ENCODE measurements around the gene TBRG1.
A peak's percentile ranks its signal among the peaks of the same experiment; 100 is the strongest.
"Not testable (repeated sequence)": the region's sequence is repeated elsewhere in the genome, so short reads cannot be mapped to it uniquely, and the experiment has no call there.

TBRG1 gene, protein sequence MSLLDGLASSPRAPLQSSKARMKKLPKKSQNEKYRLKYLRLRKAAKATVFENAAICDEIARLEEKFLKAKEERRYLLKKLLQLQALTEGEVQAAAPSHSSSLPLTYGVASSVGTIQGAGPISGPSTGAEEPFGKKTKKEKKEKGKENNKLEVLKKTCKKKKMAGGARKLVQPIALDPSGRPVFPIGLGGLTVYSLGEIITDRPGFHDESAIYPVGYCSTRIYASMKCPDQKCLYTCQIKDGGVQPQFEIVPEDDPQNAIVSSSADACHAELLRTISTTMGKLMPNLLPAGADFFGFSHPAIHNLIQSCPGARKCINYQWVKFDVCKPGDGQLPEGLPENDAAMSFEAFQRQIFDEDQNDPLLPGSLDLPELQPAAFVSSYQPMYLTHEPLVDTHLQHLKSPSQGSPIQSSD

DNA sequence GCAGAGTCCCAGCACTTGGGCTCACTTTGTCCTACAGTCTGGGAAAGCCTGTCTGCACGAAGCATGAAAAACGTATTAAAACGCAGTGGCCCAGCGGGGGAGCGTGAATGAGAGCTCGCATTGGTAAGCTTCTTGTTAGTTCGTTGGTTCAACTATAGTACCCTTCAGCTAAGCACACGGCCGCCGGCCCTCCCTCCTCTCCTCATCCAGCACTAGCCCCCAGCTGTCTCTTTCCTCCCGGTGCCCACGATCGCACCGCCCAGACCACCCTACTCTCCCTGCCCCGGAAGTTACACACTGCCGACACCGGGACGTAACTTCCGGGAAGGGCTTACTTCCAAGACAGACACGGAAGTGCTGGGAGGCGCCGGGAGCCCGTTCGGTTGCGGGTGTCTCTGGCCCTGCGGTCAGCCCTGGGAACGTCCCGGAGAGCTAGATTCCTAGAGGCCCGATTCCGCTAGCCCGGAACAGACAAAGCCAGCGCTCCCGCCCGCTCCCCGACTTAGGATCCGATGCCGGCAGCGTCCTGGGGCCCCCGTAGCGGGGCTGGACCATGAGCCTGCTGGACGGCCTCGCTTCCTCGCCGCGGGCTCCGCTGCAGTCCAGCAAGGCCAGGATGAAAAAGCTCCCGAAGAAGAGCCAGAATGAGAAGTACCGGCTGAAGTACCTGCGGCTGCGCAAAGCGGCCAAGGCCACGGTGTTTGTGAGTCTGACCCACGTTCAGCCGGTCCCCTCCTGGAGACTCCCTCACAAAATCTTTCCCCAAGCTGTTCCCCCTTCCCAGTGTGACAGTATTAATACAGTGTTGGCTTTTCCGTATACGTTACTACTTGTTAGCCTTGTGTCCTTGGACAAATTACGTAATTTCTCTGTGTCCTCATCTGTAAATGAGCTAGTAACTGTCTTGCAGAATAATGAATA lies at the start of gene TBRG1:
Gene TBRG1, plus strand, starts transcription at position 334 of the 921 bp plus-strand sequence. Its CDS starts 220 bp downstream, at position 554.
- peak; percentile 54 to 69 for DNase-seq (ENCODE audit: extremely low read depth in 1 of 2, low read depth in 1 of 2)

DNA sequence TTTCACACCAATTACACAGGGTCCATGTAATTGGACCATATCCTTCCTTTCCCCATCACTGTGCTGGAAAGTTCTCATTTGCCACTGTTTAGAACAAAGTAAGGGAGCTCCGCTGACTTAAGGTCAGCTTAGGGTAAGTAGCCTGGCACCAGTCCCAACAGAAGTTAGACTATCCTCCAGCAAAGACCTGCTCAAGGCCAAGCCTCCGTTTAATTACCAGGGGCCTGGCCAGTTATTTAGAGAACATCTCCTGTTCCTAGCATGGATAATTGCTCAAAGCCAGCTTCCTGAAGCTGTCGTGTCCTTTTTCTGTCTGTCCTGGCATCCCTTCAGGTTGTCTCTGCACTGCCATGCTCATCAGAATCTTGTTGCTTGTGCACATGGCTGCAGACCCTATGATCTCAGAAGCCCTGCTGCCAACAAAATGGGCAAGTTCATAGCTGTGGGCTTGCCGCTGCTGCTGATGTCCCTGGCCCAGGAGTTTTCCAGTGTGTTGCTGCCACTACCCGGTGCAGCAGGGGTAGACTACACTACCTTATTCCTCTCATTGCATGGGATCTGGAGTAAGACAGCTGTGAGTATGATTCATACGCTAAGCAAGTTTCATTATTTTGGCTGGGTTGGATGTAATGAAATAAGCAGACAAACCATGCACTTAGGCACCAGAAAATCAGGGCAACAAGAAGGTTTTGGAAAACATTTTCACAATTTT lies 44.8 kb upstream of the TBRG1 start:
- no peak for DNase-seq (ENCODE audit: extremely low read depth in 1 of 2, low read depth in 1 of 2)

DNA sequence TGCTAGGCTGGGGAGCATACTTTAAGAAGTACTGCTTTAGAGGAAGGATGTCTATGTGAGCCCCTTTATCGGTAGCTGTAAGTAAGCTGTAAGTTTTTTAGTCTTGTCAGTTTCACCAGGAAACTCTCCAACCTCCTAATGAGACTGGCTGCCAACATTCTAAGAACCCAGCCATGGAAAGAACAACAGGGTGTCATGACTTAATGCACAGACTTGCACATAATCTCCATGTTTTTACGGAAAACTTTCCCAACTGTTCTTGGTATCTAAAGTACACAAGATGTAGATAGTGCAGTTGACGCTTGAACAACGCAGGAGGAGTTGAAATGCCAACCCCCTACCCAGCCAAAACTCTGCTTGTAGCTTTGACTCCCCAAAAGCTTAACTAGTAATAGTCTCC lies 43.9 kb upstream of the TBRG1 start:
- no peak for DNase-seq (ENCODE audit: extremely low read depth in 1 of 2, low read depth in 1 of 2)

GRCh38 chr11:124581817-124582216 lies 40.8 kb upstream of the TBRG1 start:
- DNase-seq (ENCODE audit: extremely low read depth in 1 of 2, low read depth in 1 of 2), result no peak

DNA sequence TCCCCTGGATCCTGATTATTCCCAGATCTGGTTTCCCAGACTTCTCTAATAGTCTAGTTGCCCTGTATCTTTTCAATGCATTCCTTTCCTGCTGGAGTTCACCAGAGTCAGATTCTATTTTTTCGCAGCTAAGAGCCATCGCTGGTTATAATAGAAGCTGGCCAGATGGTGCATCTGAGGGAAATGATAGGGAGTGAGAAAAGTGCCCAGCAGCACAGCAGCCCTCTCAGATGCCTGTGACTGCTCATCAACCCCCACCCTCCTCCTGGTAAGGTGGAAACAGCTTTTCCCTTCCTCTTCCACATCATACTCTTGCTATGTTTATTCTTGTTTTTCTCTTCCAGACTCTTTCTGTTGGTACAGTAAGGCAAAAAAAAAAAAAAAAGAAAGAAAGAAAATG lies 40.1 kb upstream of the TBRG1 start:
- DNase-seq (ENCODE audit: extremely low read depth in 1 of 2, low read depth in 1 of 2), result no peak

DNA sequence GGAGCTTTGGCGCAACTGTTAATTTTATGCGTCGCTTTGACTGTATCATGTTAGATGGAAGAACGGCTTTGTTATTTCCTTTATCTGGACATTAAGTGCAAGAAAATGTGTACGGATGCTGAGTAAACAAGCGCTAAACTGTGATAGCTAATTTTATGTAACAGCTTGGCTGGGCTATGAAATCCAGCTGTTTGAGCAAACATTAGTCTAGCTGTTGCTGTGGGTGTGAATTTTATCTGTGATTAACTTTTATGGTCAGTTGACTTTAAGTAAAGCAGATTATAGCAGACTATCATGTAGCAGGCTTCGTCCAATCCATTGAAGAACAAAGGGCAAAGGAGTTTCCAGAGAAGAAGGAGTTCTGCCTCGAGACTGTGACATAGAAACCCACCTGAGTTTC lies 38.9 kb upstream of the TBRG1 start:
- no peak for DNase-seq (ENCODE audit: extremely low read depth in 1 of 2, low read depth in 1 of 2)

DNA sequence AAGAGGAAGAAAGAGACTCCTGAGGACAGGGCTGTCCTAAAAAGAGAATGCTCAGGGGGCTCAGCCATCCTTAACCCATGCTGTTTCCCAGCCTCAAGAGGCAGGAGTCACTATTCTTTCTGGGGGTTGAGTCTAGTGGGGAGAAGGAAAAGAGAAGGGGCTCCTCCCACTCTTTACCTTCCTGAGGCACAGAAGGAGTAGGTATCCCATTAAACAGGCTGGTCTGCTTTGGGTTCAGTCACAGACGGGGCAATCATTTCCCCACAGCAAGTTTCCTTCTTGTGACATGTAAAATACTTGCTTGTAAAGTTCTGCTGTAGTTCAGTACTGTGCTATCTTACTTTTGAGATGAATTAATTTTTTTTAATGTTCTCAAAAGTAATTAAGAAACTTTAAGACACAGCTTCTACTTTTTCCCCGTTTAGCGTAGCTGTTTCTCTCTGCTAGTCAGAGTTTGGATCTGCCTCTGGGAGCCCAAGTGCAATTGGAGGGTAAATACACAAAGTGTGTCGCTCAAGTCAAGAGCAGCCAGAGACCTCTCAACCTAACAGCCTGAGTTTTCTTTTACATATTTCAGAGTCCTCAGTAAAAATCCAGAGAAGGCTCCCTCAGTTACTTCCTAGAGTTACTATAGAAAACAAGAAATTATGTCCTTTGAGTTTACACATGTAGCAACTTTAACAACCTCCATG lies 37.8 kb upstream of the TBRG1 start:
- no peak for DNase-seq (ENCODE audit: extremely low read depth in 1 of 2, low read depth in 1 of 2)

- DNase-seq (ENCODE audit: extremely low read depth in 1 of 2, low read depth in 1 of 2), result peak in 1 of 2 donors; percentile 32
Measured at GRCh38 chr11:124586238-124586860, 36.3 kb upstream of the TBRG1 start.

GRCh38 chr11:124591430-124591829 lies 31.2 kb upstream of the TBRG1 start:
- DNase-seq (ENCODE audit: extremely low read depth in 1 of 2, low read depth in 1 of 2), result no peak

DNA sequence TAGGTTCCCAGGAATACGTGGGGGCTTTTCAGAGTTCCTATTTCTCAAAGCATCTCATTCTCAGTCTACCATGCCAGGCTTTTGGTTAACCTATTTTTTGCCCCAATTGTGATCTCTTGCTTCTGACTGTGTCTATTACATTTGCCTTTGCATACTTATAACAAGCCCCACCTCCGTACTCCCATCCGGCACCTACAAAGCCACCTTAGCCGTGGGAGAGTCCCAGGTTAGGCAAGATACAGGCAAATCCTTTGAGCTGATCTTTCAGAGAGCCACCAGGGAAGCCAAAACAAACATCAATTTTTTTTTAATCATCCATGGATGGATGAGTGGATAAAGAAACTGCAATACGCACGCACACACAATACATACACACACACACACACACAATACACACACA lies 30.0 kb upstream of the TBRG1 start:
- DNase-seq (ENCODE audit: extremely low read depth in 1 of 2, low read depth in 1 of 2), result no peak

- no peak for DNase-seq (ENCODE audit: extremely low read depth in 1 of 2, low read depth in 1 of 2)
Measured at GRCh38 chr11:124595302-124595701, 27.4 kb upstream of the TBRG1 start.

DNA sequence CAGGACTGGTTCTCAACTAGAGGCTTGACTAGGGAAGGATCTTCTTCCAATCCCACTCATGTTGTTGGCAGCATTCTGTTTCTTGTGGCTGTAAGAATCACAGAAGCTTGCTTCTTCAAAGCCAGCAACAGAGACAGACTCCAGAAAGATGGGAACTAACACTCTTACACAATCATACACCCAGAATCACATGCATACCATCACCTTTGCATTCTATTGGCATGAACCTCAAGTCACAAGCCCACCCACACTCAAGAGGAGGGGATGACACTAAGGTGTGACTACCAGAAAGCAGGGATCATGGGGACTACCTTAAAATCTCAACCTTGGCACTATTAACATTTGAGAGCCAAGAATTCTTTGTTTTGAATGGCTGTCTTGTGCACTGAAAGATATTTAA lies 25.0 kb upstream of the TBRG1 start:
- no peak for DNase-seq (ENCODE audit: extremely low read depth in 1 of 2, low read depth in 1 of 2)

DNA sequence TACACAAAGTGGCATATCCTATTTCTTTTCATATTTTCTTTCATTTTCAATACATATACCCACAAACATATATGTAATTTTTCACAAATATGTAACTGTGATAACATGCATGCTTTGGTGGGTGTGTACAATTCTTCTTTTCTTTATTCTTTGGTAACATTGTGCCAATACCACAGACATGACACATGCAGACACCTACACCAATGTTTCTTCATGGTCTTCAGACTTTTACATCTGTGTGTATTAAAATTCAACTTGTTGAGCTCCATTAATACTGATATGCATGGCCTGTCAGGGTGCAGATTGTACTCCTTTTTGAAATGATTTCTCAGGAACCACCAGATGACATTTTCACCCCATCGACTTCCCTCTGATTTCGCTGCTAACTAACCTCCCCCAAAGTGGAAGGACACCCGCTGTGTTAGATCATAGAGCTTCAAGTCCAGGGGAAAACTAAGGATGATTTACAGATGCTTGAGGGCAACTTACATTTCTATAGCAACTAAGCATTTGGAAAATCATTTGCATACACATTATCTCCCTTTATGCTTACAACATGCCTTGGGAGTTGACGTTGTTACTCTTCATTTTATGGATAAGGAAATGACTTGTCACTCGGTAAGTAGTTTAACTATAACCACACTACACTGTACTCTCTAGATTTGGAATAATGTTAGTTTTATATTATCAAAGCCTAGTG lies 21.9 kb upstream of the TBRG1 start:
- DNase-seq (ENCODE audit: extremely low read depth in 1 of 2, low read depth in 1 of 2), result no peak

DNA sequence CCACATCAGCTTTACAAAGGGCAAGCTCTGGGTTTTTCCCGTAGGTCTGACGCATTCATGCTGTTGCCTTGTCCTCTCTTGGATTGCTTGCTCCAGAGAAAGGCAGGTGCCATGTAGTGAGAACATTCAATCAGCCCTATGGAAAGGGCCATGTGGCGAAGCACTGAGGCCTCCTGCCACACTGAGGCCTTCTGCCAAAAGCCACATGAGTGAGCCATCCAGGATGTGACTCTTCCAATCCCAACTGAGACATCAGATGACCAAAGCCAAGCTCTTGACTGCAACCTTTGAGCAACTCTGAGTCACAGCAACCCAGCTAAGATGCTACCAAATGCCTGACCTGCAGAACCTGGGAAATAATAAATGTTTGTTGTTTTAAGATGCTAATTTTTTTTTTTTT lies 20.5 kb upstream of the TBRG1 start:
- DNase-seq (ENCODE audit: extremely low read depth in 1 of 2, low read depth in 1 of 2), result no peak

DNA sequence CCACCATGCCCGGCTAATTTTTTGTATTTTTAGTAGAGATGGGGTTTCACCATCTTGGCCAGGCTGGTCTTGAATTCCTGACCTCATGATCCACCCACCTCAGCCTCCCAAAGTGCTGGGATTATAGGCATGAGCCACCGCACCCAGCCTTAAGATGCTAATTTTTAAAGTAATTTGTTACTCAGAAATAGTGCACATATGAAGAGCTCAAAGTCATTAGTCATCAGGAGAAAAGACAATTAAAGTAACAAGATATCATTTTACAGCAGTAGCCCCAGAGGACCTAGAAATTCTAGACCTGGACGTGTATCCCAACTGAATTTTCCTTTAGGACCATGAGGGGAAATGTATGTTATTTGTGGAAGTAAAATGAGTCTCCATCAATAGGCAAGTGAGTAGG lies 19.9 kb upstream of the TBRG1 start:
- not testable (repeated sequence) for DNase-seq (ENCODE audit: extremely low read depth in 1 of 2, low read depth in 1 of 2)

DNA sequence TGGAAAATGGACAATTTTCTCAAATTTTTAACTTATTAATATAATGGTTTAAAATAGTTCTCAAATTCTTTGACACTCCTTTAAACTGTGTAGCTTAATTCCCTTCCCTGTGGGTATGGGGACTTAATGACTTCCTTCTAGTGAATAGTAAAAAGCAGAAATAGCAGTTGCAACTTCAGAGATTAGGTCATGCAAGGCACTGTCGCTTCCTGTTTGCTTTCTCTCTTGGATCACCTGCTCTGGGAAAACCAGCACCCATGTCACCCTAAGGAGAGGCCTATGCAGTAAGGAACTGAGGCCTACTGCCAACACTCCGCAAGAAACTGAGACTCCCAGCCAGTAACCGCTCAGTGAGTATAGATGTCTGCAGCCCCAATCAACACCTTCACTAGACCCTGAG lies 16.9 kb upstream of the TBRG1 start:
- no peak for DNase-seq (ENCODE audit: extremely low read depth in 1 of 2, low read depth in 1 of 2)

DNA sequence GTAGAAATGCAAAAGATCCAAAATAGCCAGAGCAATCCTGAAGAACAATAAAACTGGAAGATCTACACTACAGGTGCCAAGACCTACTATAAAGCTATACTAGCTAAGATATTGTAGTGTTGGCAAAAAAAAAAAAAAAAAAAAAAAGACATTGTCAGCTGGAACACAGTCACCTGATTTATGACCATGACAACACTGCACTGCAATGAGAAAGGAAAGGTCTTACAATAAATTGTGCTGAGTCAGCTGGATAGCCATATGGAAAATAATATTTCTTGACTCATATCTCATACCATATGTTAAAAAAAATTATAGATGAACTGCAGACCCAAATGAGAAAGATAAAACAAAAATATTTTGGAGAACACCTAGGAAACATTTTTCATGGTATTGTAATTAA lies 14.5 kb upstream of the TBRG1 start:
- DNase-seq (ENCODE audit: extremely low read depth in 1 of 2, low read depth in 1 of 2), result no peak

DNA sequence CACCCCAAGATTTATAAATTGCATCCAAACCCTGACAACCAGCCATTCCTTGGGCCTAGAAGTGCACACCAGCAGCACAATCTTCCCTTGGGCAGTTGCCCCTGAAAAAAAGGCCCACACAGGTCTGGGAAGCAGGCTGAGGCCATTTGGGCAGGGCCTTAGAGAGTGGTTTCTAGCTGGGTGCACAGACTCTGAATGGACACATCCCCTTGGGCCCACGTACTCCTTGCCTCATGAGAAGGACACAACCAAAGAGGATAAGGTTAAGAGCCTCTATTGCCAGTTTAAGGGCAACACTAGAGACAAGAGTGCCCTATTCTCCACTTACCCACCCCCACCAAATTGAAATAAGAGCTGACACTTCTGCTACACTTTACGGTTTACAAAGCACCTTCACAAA lies 12.4 kb upstream of the TBRG1 start:
- DNase-seq (ENCODE audit: extremely low read depth in 1 of 2, low read depth in 1 of 2), result no peak

DNA sequence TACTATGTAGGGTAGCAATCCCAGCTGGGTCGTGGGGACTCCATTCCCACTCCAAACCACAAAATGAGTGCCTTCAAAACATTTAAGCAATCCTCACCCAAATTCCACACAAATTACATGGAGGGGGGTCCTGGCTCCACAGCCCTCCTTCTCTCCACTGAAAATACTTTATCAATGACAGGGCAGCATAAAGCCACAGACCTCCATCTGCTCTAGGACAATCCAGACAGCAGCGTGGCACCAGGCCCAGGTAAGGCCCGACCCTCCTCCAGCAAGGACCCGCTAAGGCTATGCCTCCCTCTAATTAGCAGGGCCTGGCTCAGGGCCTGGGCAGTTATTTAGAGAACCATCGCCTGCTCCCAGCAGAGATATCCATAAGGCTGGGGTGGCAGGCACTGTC lies 11.6 kb upstream of the TBRG1 start, which contains the start of gene PANX3:
Gene PANX3, plus strand, starts transcription at position 365 of the 400 bp plus-strand sequence. CDS start 129 bp downstream, outside the sequence.
- no peak for DNase-seq (ENCODE audit: extremely low read depth in 1 of 2, low read depth in 1 of 2)
